ENCODE data around the gene AEBP2.
"Not testable (repeated sequence)": the region's sequence is repeated elsewhere in the genome, so short reads cannot be mapped to it uniquely, and the experiment has no call there.

AEBP2 gene, protein sequence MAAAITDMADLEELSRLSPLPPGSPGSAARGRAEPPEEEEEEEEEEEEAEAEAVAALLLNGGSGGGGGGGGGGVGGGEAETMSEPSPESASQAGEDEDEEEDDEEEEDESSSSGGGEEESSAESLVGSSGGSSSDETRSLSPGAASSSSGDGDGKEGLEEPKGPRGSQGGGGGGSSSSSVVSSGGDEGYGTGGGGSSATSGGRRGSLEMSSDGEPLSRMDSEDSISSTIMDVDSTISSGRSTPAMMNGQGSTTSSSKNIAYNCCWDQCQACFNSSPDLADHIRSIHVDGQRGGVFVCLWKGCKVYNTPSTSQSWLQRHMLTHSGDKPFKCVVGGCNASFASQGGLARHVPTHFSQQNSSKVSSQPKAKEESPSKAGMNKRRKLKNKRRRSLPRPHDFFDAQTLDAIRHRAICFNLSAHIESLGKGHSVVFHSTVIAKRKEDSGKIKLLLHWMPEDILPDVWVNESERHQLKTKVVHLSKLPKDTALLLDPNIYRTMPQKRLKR

DNA sequence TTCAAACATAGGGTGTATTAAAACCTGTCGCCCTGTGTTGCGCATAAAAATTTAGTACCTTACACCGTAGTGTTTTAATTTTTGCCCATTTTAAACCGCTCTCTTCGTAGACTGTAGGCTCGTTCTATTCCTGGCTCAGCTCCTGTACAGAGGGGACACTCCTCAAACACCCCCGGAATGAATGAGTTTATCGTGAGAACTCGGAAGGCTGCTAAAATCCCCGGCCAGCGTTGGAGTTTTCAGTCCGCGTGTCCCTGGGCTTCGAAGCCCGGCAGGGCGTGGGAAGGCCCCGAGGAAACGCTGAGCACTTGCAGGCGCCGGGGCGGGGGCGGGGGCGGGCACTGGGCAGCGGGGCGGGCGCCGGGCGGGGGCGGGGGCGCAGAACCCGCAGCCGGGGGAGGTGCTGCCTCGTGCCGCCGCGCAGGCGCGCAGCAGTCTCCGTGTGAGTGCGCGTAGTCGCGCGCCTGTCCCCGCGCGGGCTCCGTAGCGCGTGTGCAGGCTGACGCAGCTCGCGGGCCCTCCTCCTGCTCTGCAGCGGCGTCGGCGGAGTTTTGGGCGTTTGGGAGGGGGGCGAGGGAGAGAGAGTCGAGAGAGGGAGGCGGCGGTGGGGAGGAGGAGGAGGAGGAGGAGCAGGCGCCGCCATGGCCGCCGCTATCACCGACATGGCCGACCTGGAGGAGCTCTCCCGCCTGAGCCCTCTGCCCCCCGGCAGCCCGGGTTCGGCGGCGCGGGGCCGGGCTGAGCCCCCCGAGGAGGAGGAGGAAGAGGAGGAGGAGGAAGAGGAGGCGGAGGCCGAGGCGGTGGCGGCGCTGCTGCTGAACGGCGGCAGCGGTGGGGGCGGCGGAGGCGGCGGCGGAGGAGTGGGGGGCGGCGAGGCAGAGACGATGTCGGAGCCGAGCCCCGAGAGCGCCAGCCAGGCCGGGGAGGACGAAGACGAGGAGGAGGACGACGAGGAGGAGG lies at the start of gene AEBP2:
Gene AEBP2, plus strand, starts transcription at position 434 of the 960 bp plus-strand sequence. Its CDS starts 208 bp downstream, at position 642.
- DNase-seq = peak; percentile 95

DNA sequence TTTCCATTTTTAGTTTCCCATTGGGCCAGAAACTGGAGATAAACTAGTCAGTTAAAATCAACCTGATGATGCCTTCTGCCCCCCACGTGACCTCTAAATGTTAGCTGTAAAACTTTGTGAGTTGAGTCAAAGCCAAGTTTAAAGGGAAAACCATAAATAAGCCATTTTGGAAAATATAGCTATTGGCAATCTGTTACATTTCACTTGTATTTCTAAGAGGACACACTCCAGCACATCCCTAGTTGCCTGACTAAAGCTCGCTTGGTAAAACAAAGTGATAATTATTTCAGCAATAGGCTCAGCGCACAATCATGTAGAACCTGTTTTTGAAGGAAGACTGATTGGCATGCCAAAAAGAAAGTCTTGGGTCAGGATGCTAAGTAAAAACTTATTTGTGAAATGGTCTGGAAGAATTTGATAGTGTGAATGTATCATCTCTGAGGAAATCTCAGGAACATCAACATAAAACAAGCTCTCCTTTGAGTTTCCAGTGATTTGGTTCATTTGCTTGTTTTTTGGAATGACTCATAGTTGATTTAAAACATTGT lies 49.2 kb upstream of the AEBP2 start:
- DNase-seq = no peak

DNA sequence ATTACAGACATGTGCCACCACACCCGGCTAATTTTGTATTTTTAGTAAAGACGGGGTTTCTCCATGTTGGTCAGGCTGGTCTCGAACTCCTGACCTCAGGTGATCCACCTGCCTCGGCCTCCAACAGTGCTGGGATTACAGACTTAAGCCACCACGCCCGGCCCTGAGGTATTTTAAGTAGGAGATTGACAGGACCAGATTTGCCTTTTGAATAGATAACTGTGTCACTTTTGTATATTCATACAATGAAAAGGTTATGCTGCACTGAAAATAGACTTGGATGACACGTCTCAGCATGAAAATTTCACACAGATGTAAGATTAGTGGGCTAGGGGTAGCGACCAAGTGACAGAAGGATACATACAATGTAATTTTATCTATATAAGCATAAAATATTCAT lies 46.6 kb upstream of the AEBP2 start:
- not testable (repeated sequence) for DNase-seq

DNA sequence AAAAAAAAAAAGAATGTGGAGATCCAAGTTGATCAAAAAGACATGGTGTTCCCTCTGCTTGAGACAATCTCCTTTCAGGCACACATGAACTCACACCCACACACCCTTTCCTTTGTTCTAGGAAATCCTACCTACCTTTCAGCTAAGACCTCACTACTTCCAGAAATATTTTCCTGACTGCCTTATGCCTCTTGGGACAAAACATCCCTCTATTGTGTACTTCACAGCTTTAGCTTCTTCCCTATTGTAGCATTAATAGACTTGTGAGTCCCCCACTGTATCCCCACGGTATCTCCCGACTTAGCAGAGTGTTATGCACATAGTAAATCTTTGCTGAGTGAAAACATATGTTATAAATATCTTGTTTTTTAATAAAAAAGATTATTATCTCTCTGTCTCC lies 44.9 kb upstream of the AEBP2 start:
- no peak for DNase-seq

DNA sequence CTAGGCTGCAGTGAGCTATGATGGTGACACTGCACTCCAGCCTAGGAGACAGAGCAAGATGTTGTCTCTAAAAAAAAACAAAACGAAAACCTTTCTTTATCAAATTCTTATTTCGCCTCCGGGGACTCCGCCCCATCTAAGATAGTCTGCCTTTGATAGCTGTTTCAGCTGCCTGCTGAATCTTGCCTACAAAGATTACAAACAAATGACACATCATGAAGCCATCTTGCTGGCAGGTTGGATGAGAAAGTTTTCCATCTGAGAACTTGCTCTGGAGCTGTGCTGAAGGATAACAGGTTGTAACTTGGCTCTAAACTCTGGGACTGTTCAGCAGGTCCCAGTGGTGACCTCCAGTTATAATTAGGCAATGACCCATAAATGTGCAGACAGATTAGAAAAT lies 41.8 kb upstream of the AEBP2 start:
- no peak for DNase-seq

DNA sequence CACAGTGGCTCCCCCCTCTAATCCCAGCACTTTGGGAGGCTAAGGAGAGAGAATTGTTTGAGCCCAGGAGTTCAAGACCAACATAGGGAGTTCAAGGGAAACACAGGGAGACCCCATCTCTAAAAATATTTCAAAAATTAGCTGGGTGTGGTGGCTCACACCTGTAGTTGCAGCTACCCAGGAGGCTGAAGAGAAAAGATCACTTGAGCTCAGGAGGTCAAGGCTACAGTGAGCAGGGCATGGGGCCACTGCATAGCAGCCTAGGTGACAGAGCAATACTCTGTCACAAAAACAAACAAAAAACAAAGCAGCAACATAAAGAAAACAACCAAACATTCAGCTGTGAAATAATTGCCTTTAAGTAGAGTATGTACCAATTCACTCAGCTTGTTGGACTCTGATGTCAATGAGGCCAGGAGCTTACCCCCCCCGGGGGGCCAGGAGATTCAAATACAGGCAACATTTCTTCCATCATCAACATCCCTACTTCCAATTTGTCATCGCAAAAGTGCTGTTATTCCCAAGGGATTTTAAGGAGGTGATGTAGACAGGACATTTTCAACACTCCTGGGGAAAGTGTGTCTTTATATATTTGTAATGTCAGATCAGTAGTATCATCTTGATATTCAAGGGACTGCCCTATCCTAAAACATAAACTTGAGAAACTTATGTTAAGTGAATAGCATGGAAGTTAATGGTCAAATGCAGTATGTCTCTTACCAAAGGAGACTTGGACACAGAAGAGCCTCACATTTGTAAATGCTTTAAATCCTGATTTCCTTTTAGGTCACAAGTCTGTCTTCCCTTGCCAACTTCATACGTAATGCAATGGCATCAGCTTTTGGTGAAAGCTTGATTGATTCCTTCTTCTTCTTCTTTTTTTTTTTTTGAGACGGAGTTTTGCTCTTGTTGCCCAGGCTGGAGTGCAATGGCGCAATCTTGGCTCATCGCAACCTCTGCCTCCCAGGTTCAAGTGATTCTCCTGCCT lies 40.6 kb upstream of the AEBP2 start:
- DNase-seq = no peak

DNA sequence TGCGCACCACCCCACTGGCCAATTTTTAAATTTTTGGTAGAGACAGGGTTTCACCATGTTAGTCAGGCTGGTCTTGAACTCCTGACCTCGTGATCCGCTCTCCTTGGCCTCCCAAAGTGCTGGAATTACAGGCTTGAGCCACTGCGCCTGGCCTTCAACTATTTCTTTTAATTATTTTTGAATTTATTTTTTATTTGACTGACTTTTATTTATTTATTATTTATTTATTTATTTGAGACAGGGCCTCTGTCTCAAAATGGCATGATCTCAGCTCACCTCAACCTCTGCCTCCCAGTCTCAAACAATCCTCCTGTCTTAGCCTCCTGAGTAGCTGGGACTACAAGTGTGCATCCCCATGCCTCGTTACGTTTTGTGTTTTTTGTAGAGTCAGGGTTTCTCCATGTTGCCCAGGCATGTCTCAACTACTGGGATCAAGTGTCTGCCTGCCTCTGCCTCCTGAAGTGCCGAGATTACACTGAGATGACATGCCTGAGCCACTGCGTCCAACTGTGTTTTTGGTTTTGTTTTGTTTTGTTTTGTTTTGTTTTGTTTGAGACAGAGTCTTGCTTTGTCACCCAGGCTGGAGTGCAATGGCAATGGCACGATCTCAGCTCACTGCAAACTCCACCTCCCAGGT lies 38.5 kb upstream of the AEBP2 start:
- DNase-seq = not testable (repeated sequence)

DNA sequence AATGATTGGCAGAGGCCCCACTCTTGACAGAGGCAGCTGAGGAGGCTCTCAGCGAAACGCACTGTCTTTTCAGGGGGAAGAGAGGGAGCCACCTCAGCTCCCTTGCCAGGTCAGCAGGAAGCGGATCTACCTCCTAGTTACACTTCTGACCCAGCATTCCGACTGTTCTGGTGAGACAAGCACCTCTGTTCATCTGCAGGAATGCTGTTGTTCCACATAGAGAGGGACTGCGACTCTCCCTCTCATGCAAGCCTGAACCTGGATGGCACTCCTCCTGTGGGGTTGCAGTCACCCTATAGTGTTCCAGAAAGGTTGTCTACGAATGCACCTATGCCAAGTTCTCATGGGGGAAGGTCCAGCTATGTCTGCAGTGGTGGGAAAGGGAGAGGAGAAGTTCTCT lies 37.1 kb upstream of the AEBP2 start:
- DNase-seq = no peak

DNA sequence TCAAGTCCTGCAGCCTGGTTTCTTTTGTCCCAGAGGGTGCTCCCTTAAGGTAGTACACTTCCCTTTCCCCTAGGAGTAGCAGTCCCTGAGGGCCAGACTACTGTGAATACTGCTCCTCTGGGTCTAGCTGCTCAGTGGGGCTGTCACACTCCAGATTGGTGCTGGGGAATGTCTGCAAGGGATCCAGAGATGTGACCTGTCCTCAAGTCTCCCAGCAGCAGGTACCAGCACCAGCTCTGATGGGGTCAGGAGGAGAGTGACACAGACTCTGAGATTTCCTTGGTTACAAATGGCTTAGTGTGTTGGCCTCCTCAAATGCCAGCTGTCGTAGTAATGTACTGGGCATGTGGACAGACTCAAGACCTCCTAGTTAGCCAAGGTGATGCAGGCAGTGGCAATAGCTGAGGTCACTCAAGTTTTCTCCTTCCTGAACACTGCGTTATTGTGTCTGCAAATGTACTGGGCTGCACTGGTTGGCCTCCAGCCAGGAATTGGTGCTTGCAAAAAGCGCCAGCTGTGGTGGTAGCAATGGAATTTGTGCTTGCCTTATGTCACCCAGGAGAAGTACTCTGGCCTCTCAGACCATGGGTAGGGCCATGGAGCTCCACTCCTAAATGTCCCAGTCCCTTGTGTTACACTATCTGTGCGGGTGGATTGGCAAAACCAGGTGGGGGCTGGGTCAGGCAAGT lies 36.4 kb upstream of the AEBP2 start:
- peak; percentile 67 for DNase-seq

DNA sequence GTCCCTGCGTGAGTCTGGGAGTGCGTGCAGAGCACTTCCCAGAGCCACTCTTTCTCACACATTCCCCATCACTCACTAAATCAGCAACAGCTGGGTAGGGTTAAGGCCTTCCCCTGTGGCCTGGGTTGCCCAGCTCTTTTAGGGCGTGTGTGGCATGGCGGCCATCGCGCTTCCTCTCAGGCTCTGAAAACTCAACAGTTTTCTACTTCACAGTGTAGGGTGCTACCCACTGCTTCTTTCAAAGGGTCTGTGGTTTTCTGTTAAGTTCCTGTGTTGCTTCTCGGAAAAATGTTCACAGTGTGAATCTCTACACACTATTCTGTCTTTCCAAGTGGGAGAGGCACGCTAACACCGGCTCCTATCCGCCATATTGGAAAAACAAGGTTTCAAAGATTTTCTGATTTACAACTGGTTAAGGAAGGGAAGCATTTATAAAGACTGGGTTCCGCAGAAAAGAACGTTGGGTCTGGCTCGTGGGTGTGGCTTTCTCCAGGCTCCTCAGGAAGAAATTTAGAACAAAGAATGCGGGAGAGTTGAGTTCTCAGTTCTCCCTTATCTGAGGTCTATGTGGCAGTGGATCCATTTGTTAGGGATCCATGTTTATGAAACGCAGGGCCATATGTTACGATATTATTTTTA lies 34.9 kb upstream of the AEBP2 start:
- no peak for DNase-seq

DNA sequence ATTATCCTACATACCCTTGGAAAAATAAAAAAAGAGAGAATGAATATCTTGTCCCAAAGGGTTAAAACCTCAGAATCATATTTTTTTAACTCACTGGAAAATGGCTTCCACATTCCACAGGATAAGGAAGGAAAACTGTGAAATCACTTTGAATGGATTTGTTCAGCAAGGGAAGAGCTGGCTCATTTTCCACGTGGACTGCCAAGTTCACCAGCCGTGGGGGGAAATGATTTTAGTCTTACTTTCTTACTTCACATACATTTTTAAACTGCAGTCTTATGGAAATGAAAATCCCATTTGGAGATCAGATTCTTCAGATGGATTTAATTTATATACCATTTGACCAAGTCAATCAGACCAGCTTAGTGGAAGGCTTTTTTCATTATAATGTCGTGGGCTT lies 29.9 kb upstream of the AEBP2 start:
- DNase-seq = no peak

DNA sequence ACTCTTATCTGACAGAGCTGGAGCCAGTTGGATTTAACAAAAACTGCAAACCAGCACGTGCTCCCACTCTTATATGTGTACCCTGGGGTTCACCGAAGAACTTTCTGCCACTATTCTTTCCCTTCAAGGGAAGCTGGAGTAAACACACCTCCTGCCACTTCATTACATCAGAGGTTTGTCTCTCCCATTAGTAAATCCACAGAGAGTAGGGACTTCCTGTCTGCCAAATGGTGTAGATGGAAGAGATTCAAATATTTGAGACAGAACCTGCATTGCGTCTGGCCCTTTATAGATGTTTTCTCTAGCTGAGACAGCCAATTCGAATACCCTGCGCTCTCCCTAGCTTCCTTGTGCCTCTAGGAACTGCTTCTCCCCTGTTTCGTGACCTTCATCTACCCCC lies 29.1 kb upstream of the AEBP2 start:
- no peak for DNase-seq

DNA sequence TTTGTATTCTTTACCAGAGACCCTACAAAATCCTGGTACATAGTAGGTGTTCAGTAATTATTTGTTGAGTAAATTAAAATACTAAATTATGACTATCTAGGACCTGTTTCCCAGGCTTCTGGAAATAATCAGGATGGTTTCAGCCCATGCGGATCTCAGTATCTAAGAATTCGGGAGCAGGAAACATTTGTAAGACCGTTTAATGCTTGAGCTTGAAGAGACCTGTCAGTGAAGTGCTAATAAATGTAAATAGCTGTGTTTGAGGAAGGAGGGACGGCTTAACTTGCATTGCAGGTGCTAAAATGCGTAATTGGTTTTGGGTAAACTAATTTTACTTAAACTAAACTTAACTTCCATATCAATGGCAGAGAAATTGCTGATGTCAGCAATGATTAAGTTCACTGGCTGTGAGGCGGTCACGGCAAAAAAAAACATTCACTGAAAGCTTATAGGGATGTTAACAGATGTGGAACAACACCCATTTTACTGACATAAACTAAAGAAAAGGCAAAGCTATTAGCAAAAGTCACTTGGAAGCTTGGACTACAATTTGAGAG lies 28.6 kb upstream of the AEBP2 start:
- DNase-seq = peak; percentile 29

DNA sequence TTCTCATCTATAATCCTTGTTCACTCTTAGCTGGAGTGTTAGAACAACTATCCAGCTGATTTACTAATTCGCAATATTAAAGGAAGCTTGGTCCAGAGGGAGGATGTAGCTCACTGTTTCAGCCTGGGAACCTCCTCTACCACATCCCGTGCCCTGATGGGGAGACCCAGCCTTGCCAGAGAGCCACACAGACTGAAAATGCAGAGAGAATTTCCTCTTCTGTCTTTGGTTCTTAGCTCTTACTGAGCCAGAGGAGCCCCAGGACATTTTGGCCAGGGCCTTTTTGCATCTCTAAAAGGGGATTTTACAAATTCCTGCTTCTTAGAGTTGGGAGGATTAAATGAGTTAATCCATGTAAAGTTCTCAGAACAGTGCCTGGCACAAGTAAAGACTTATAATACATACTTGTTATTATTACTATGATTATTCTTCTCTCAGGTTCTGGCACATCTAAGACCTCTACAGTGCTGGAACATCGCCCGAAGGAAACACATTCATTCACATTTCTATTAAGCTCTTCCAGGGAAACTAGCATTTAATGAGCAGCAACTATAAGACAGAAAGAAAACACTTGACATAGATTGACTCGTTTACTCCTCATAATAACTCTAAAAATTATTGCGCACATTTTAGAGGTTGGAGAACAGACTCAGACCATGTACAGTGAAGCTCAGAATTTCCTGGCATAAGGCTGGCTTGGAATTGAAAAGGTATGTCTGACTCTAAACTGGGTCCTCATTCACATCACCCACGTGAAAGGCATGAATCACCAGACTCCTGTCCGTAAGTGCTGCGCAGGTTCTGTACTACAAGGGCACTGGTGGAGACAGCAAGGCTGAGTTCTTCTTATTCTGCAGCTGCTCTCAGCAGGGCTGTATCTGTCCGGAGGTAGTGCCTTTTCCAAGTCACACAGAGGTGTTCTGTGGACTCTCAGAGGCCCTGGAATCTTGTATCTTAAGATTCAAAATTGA lies 27.8 kb upstream of the AEBP2 start:
- no peak for DNase-seq

DNA sequence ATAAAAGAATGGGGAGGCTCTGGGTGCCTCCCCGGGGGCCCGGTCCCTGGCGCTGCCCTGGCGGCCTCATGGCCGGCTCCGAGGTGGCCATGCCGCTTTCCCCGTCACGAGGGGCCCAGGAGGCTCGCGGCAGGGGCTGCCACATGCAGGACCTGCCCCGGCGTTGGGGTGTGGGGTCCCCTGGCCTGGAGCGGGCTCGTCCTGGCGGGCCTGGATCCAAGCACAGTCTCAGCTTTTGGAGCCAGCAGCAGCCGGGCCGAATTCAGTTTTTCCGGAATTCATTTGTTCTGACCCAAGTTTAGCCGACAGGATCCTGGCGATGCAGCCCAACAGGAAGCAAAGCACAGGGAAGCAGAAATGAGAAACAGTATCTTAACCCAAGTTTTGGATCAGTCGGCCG lies 26.4 kb upstream of the AEBP2 start:
- no peak for DNase-seq

DNA sequence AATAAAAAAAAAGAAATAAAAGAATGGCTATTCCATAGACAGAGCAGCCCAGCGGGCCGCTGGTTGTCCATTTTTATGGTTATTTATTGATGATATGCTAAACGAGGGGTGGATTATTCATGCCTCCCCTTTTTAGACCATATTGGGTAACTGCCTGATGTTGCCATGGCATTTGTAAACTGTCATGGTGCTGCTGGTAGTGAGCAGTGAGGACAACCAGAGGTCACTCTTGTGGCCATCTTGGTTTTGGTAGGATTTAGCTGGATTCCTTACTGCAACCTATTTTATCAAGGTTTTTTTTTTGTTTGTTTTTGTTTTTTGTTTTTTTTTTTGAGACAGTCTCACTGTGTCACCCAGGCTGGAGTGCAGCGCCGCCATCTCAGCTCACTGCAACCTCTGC lies 25.7 kb upstream of the AEBP2 start:
- not testable (repeated sequence) for DNase-seq

DNA sequence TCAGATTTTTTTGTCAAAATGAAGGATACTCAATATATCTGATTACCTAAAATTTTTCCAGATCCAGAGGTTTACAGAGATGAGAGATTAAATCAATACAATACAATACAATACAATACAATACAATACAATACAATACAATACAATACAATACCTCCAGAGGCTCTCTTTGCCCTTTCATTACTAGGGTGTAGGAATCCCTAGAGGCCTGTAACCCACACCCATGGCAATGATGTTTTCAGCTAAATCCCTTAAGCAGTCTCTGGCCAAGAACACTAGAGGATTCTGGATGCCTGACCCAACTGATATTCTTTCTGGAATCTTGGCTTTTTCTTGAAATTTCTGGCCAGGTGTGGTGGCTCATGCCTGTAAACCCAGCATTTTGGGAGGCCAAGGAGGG lies 23.7 kb upstream of the AEBP2 start:
- peak; percentile 13 for DNase-seq

DNA sequence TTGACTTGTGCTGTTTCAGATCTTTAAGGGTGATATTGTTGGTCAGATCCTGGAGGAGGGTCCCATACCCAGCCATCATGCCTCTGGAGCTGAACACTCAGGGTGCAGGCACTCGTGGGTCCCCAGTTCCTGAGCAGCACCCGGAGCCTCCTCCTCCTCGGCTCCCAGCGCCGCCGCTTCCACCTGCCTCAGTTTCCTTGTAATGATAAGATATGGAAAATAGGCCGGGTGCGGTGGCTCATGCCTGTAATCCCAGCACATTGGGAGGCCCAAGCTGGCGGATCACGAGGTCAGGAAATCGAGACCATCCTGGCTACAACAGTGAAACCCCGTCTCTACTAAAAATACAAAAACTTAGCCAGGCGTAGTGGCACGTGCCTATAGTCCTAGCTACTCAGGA lies 20.2 kb upstream of the AEBP2 start:
- DNase-seq = no peak
